ENCODE results near the gene TIGD1.

DNA sequence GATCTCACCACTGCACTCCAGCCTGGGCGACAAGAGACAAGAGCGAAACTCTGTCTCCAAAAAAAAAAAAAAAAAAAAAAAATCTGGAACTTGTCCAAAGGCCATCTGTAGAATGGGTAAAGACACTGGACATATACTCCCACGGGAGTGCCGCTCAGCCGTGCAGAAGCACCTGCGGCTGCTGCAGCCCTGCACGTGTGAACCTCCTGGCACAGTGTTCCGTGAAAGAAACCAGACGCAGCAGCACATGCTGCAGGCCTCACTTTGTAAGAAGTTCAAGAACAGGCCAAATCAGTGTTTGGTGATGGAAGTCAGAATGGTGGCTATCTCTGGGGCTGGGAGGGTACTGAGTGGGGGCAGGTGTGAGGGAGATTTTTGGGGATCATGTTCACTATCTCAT, 17.9 kb downstream of the TIGD1 start:
- TF ChIP-seq, protein P1, sequence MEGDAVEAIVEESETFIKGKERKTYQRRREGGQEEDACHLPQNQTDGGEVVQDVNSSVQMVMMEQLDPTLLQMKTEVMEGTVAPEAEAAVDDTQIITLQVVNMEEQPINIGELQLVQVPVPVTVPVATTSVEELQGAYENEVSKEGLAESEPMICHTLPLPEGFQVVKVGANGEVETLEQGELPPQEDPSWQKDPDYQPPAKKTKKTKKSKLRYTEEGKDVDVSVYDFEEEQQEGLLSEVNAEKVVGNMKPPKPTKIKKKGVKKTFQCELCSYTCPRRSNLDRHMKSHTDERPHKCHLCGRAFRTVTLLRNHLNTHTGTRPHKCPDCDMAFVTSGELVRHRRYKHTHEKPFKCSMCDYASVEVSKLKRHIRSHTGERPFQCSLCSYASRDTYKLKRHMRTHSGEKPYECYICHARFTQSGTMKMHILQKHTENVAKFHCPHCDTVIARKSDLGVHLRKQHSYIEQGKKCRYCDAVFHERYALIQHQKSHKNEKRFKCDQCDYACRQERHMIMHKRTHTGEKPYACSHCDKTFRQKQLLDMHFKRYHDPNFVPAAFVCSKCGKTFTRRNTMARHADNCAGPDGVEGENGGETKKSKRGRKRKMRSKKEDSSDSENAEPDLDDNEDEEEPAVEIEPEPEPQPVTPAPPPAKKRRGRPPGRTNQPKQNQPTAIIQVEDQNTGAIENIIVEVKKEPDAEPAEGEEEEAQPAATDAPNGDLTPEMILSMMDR (conservative IDR thresholded peaks at IDR 0.05 in 1 of 2, IDR thresholded peaks at IDR 0.05 in 1 of 2; ENCODE audit: extremely low read depth in 1 of 2, insufficient read depth in 1 of 2, low read depth in 1 of 2, low read length in 2 of 2), result no peak
- no peak for TF ChIP-seq EZH2 (IDR thresholded peaks at IDR 0.05; ENCODE audit: borderline replicate concordance, low read length)

All from mammary epithelial cell (primary cell).